Measurements from ENCODE around the gene SLC25A25.

DNA sequence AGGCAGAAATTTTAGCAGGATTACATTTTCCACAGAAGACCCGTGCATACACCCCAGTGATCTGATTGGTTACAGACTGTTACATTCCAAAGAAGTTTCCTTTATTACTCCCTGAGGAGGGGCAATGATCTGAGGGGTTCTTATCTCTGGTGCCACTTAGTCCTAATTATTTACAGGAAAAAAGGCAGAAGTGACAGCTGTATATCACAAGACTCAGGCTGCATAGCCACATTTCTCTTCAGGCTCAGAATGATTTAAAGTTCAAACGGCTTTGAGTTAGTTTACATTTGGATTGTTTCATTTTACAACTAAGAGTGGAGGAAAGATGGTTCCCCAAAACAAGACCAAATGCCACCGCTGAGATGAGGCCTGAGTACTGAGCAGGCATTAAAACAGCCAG is 18.2 kb upstream of the SLC25A25 start:
- no peak for TF ChIP-seq POLR2A (IDR thresholded peaks at IDR 0.05; ENCODE audit: low read depth, low read length)
- TF ChIP-seq POLR2AphosphoS5 (IDR thresholded peaks at IDR 0.05; ENCODE audit: low read depth, low read length): no peak

Data from GM12891 (cell line).